WTC11 (cell line): ENCODE measurements around the gene TAL1.

ENCODE experiments used
- CREM ChIP-seq: sonication (generic); formaldehyde crosslinking; IDR thresholded peaks from 2 replicates; pipeline ENCODE4 v1.8.1; 2022; ENCODE audit warnings: mild to moderate bottlenecking, missing genetic modification reagents, moderate library complexity
- CTCF ChIP-seq: fragments of 200-600 bp; IDR thresholded peaks from 2 replicates; pipeline ENCODE4 v1.8.0; 2022; ENCODE audit warnings: antibody characterized with exemption
- E2F1 ChIP-seq: sonication (generic); formaldehyde crosslinking; IDR thresholded peaks from 2 replicates; pipeline ENCODE4 v1.8.0; 2022; ENCODE audit warnings: mild to moderate bottlenecking, missing genetic modification reagents
- SP1 ChIP-seq: sonication (generic); formaldehyde crosslinking; conservative IDR thresholded peaks from 2 replicates; pipeline ENCODE4 v1.8.1; 2022; ENCODE audit warnings: missing genetic modification reagents
- TEAD1 ChIP-seq: sonication (generic); formaldehyde crosslinking; IDR thresholded peaks from 2 replicates; pipeline ENCODE4 v1.8.0; 2022; ENCODE audit warnings: mild to moderate bottlenecking, missing genetic modification reagents

GRCh38 chr1:47227341-47228232 lies 4.4 kb downstream of the TAL1 start:
- TF ChIP-seq CREM (CRISPR knock-in tag) (no peak), E2F1 (CRISPR knock-in tag) (no peak), TEAD1 (CRISPR knock-in tag) (no peak), CTCF (no peak), SP1 (no peak)
